Measurements from ENCODE around the gene APLP2.

Gene APLP2

GRCh38 chr11:130183878-130184610, 114.3 kb downstream of the APLP2 start:
- no peak for TF ChIP-seq CTCF (IDR thresholded peaks at IDR 0.05; ENCODE audit: insufficient read depth, low read depth, low read length, missing control alignments)
- H3K4me3 ChIP-seq (ENCODE audit: low read depth, low read length) = no peak overlapping the region
- DNase-seq (ENCODE audit: low read depth) = no peak

- DNase-seq (ENCODE audit: low read depth) = no peak
- TF ChIP-seq CTCF (IDR thresholded peaks at IDR 0.05; ENCODE audit: insufficient read depth, low read depth, low read length, missing control alignments) = no peak
- no peak overlapping the region for H3K4me3 ChIP-seq (ENCODE audit: low read depth, low read length)
These were observed 117.4 kb downstream of the APLP2 start for GRCh38 chr11:130187096-130187495.

GRCh38 chr11:130188047-130188446, 118.4 kb downstream of the APLP2 start:
- no peak for TF ChIP-seq CTCF (IDR thresholded peaks at IDR 0.05; ENCODE audit: insufficient read depth, low read depth, low read length, missing control alignments)
- DNase-seq (ENCODE audit: low read depth) = no peak

GRCh38 chr11:130188585-130189347, 119.1 kb downstream of the APLP2 start:
- TF ChIP-seq CTCF (IDR thresholded peaks at IDR 0.05; ENCODE audit: insufficient read depth, low read depth, low read length, missing control alignments) = no peak
- DNase-seq (ENCODE audit: low read depth) = no peak
- H3K4me3 ChIP-seq (ENCODE audit: low read depth, low read length) = no peak overlapping the region

More at GRCh38 chr11:130188047-130188446, 118.4 kb downstream of the APLP2 start:
- H3K4me3 ChIP-seq (ENCODE audit: low read depth, low read length) = no peak overlapping the region

GRCh38 chr11:130189492-130190210, 120.0 kb downstream of the APLP2 start:
- H3K4me3 ChIP-seq (ENCODE audit: low read depth, low read length) = no peak overlapping the region
- TF ChIP-seq CTCF (IDR thresholded peaks at IDR 0.05; ENCODE audit: insufficient read depth, low read depth, low read length, missing control alignments) = no peak
- no peak for DNase-seq (ENCODE audit: low read depth)

- H3K4me3 ChIP-seq (ENCODE audit: low read depth, low read length) = no peak overlapping the region
- no peak for DNase-seq (ENCODE audit: low read depth)
- no peak for TF ChIP-seq CTCF (IDR thresholded peaks at IDR 0.05; ENCODE audit: insufficient read depth, low read depth, low read length, missing control alignments)
These were observed 120.7 kb downstream of the APLP2 start for GRCh38 chr11:130190371-130190881.
